DOHH2 (cell line): Measurements from ENCODE around the gene TMEM229B.

Experiments
- H3F3A ChIP-seq: fragments of 200-600 bp; sonication (generic), shearing (Covaris generic); 2 replicates; pipeline ENCODE4 v1.6.0; 2016; ENCODE audit warnings: antibody characterized with exemption, mild to moderate bottlenecking; ENCODE audit not compliant: control insufficient read depth, insufficient read depth
- H3K27ac ChIP-seq: fragments of 200-600 bp; sonication (generic); 2 replicates; pipeline ENCODE4 v1.5.1; 2014; ENCODE audit warnings: low read depth, mild to moderate bottlenecking, low read length, moderate library complexity
- H3K27me3 ChIP-seq: fragments of 200-600 bp; sonication (generic); 2 replicates; pipeline ENCODE4 v1.6.1; 2014; ENCODE audit warnings: mild to moderate bottlenecking, low read length, mixed read lengths; ENCODE audit not compliant: control insufficient read depth
- H3K36me3 ChIP-seq: fragments of 200-600 bp; sonication (generic); 2 replicates; pipeline ENCODE4 v1.6.1; 2014; ENCODE audit warnings: mild to moderate bottlenecking, low read length, moderate library complexity, mixed read lengths; ENCODE audit not compliant: control insufficient read depth
- H3K4me1 ChIP-seq: fragments of 200-600 bp; sonication (generic); 2 replicates; pipeline ENCODE4 v1.6.1; 2014; ENCODE audit warnings: mild to moderate bottlenecking, low read length, mixed read lengths; ENCODE audit not compliant: control insufficient read depth
- H3K4me2 ChIP-seq: fragments of 200-600 bp; sonication (generic); 2 replicates; pipeline ENCODE4 v1.6.0; 2014; ENCODE audit warnings: mild to moderate bottlenecking, low read length, moderate library complexity
- H3K4me3 ChIP-seq: fragments of 200-600 bp; sonication (generic); 2 replicates; pipeline ENCODE4 v1.5.1; 2014; ENCODE audit warnings: mild to moderate bottlenecking, low read length, mixed read lengths
- H3K79me2 ChIP-seq: fragments of 200-600 bp; sonication (generic); 2 replicates; pipeline ENCODE4 v1.6.1; 2014; ENCODE audit warnings: mild to moderate bottlenecking, low read length, mixed read lengths; ENCODE audit not compliant: control insufficient read depth
- H3K9me2 ChIP-seq: fragments of 200-600 bp; sonication (generic); replicated peaks from 2 replicates; pipeline ENCODE4 v1.6.1; 2014; ENCODE audit warnings: mild to moderate bottlenecking, low read length, mixed read lengths; ENCODE audit not compliant: control insufficient read depth
- H3K9me3 ChIP-seq: fragments of 200-600 bp; sonication (generic); 2 replicates; pipeline ENCODE4 v1.6.1; 2014; ENCODE audit warnings: antibody characterized with exemption, low read length, mixed read lengths; ENCODE audit not compliant: control insufficient read depth, insufficient read depth
- H4K20me1 ChIP-seq: fragments of 200-600 bp; sonication (generic); 2 replicates; pipeline ENCODE4 v1.6.0; 2014; ENCODE audit warnings: low read depth, mild to moderate bottlenecking, antibody characterized with exemption, low read length, moderate library complexity; ENCODE audit not compliant: control insufficient read depth, insufficient read depth
- CTCF ChIP-seq: fragments of 200-600 bp; sonication (generic); IDR thresholded peaks from one replicate; pipeline ENCODE4 v1.5.1; 2014; ENCODE audit warnings: antibody characterized with exemption, mild to moderate bottlenecking, low read depth, low read length; ENCODE audit not compliant: poor library complexity, severe bottlenecking
- EZH2phosphoT487 ChIP-seq: fragments of 200-600 bp; sonication (generic); IDR thresholded peaks from 2 replicates; pipeline ENCODE4 v1.6.1; 2017; ENCODE audit warnings: borderline replicate concordance, mild to moderate bottlenecking, antibody characterized with exemption, low read length, moderate library complexity, mixed read lengths

Gene TMEM229B

GRCh38 chr14:67526676-67527459, 38.3 kb upstream of the TMEM229B start:
- H3K79me2 ChIP-seq: no peaks in the 10 kb centered on the region
- H3K27me3 ChIP-seq: peaks cover 48% of the 10 kb centered on the region
- TF ChIP-seq EZH2phosphoT487 (no peak), CTCF (peak; percentile 98)
- no peaks in the 10 kb centered on the region for H4K20me1 ChIP-seq
- no peaks in the 10 kb centered on the region for H3K9me2 ChIP-seq
- H3K4me2 ChIP-seq: no peak overlapping the region
- H3F3A ChIP-seq: no peaks in the 10 kb centered on the region
- no peaks in the 10 kb centered on the region for H3K9me3 ChIP-seq
- H3K4me1 ChIP-seq: peaks cover 9% of the 10 kb centered on the region
- no peaks in the 10 kb centered on the region for H3K36me3 ChIP-seq
- H3K4me3 ChIP-seq: no peak overlapping the region
- no peak overlapping the region for H3K27ac ChIP-seq

GRCh38 chr14:67526181-67526580, 37.7 kb upstream of the TMEM229B start:
- no peaks in the 10 kb centered on the region for H3K9me2 ChIP-seq
- no peaks in the 10 kb centered on the region for H3K9me3 ChIP-seq
- TF ChIP-seq CTCF (no peak), EZH2phosphoT487 (no peak)
- H3K27ac ChIP-seq: no peak overlapping the region
- H3K4me1 ChIP-seq: peaks cover 9% of the 10 kb centered on the region
- H3F3A ChIP-seq: no peaks in the 10 kb centered on the region
- H3K36me3 ChIP-seq: no peaks in the 10 kb centered on the region
- no peaks in the 10 kb centered on the region for H3K79me2 ChIP-seq
- H3K27me3 ChIP-seq: peaks cover 53% of the 10 kb centered on the region
- H4K20me1 ChIP-seq: no peaks in the 10 kb centered on the region
- H3K4me3 ChIP-seq: no peak overlapping the region
- H3K4me2 ChIP-seq: no peak overlapping the region

GRCh38 chr14:67525389-67525788, 36.9 kb upstream of the TMEM229B start:
- no peaks in the 10 kb centered on the region for H3K36me3 ChIP-seq
- H3K9me2 ChIP-seq: no peaks in the 10 kb centered on the region
- no peaks in the 10 kb centered on the region for H3F3A ChIP-seq
- H3K27ac ChIP-seq: no peak overlapping the region
- no peaks in the 10 kb centered on the region for H3K79me2 ChIP-seq
- peaks cover 9% of the 10 kb centered on the region for H3K4me1 ChIP-seq
- peaks cover 57% of the 10 kb centered on the region for H3K27me3 ChIP-seq
- TF ChIP-seq EZH2phosphoT487 (no peak), CTCF (no peak)
- H3K9me3 ChIP-seq: no peaks in the 10 kb centered on the region
- H3K4me3 ChIP-seq: no peak overlapping the region
- H4K20me1 ChIP-seq: no peaks in the 10 kb centered on the region
- H3K4me2 ChIP-seq: no peak overlapping the region
